Glomerular visceral epithelial cell (primary cell): Measurements from ENCODE around the gene PFAS.
"Not testable (repeated sequence)": the region's sequence is repeated elsewhere in the genome, so short reads cannot be mapped to it uniquely, and the experiment has no call there.

ENCODE experiments used
- DNase-seq: peaks from one replicate; pipeline ENCODE4 v3.0.0-alpha.2; 2016; ENCODE audit errors: extremely low spot score

Gene PFAS, protein sequence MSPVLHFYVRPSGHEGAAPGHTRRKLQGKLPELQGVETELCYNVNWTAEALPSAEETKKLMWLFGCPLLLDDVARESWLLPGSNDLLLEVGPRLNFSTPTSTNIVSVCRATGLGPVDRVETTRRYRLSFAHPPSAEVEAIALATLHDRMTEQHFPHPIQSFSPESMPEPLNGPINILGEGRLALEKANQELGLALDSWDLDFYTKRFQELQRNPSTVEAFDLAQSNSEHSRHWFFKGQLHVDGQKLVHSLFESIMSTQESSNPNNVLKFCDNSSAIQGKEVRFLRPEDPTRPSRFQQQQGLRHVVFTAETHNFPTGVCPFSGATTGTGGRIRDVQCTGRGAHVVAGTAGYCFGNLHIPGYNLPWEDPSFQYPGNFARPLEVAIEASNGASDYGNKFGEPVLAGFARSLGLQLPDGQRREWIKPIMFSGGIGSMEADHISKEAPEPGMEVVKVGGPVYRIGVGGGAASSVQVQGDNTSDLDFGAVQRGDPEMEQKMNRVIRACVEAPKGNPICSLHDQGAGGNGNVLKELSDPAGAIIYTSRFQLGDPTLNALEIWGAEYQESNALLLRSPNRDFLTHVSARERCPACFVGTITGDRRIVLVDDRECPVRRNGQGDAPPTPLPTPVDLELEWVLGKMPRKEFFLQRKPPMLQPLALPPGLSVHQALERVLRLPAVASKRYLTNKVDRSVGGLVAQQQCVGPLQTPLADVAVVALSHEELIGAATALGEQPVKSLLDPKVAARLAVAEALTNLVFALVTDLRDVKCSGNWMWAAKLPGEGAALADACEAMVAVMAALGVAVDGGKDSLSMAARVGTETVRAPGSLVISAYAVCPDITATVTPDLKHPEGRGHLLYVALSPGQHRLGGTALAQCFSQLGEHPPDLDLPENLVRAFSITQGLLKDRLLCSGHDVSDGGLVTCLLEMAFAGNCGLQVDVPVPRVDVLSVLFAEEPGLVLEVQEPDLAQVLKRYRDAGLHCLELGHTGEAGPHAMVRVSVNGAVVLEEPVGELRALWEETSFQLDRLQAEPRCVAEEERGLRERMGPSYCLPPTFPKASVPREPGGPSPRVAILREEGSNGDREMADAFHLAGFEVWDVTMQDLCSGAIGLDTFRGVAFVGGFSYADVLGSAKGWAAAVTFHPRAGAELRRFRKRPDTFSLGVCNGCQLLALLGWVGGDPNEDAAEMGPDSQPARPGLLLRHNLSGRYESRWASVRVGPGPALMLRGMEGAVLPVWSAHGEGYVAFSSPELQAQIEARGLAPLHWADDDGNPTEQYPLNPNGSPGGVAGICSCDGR (N-terminal part only)

GRCh38 chr17:8248751-8249607 lies at the start of gene PFAS:
PFAS (plus strand) TSS chr17:8249289; CDS start chr17:8253938, 4,649 bp downstream.
- peak; percentile 93 for DNase-seq

- no peak for DNase-seq
These were observed 44.1 kb upstream of the PFAS start for GRCh38 chr17:8204761-8205555.

GRCh38 chr17:8206536-8206935 lies 42.6 kb upstream of the PFAS start:
- no peak for DNase-seq

DNA sequence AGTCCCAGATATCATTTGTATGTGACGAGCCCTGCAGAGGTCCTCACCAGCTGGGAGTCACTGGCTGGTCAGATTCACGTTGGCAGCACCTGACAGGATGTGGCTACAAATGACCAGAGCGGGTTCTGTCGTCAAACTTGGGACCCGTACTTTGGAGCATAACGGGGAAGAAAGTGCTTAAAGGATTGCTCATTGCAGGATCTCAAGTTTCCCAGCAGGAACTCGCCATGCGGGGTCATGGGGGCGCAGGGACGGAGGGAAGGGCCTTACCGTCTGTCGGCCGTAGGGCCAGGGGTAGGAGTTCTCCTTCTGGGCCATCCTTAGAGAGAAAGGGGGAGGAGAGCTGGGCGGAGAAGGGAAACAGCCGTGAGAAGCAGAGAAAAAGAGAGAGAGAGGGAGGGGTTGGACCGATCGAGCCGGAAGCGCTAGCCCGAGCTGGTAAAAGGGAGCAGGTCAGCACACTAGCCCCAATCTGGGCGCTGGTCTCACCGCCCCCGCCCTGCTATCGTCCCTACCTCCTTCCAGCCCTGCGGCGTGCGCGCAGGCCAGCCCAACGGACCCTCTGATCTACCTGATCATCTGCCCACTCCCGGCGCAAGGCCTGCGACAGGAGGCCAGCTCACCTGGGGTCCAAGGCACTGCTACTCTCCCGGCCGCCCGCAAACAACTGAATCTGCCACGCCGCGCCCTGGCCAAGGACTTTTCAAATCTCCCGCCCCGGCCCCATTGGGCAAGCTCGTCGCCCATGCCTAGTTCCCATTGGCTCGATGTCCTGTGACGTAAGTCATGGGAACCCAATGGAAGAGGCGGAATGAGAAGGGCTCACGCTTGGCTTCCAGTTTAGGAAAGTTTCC lies 39.0 kb upstream of the PFAS start, which contains the start of gene AURKB:
Gene AURKB, minus strand, starts transcription at position 669 of the 854 bp plus-strand sequence. Its CDS starts 351 bp downstream, at position 318.
- DNase-seq, result peak; percentile 97

DNA sequence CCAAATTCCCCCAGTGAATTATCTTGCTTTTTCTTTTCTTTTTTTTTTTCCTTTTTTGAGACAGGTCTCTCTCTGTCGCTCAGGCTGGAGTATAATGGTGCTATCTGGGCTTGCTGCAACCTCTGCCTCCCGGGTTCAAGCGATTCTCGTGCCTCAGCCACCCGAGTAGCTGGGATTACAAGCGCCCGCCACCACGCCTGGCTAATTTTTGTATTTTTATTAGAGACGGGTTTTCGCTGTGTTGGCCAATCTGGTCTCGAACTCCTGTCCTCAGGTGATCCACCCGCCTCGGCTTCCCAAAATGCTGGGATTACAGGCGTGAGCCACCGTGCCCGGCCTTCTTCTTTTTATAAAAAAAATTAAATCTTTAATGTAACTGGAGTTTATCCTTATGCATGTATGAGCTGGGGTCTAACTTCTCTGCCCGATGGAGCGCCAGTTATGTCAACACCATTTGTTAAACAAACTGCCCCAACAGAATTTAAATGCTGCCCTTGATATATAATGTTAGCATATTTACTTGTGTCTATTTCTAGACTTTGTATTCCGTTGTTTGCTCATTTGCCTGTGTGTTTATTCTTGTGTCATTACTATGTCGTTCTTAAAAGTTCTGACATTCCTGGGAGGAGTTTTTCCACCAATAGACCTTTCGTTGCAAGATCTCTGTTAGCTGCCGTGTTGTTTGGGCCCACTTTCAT lies 38.2 kb upstream of the PFAS start:
- no peak for DNase-seq

GRCh38 chr17:8212312-8213180 lies 36.5 kb upstream of the PFAS start:
- DNase-seq, result no peak

DNA sequence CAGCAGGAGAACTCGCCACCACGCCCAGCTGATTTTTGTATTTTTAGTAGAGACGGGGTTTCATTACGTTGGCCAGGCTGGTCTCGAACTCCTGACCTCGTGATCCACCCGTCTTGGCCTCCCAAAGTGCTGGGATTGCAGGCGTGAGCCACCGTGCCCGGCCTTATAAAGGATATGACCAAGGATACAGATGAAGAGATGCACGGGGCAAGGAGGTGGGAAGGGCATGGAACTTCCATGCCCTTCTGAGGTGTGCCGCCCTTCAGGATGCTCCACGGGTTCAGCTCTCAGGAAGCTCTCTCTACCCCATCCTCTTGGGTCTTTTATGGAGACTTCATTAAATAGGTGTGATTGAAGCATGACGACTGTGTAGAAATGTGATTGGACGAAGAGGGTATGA lies 35.1 kb upstream of the PFAS start:
- not testable (repeated sequence) for DNase-seq

- peak; percentile 93 for DNase-seq
These were observed 28.1 kb upstream of the PFAS start for GRCh38 chr17:8220783-8221662.

DNA sequence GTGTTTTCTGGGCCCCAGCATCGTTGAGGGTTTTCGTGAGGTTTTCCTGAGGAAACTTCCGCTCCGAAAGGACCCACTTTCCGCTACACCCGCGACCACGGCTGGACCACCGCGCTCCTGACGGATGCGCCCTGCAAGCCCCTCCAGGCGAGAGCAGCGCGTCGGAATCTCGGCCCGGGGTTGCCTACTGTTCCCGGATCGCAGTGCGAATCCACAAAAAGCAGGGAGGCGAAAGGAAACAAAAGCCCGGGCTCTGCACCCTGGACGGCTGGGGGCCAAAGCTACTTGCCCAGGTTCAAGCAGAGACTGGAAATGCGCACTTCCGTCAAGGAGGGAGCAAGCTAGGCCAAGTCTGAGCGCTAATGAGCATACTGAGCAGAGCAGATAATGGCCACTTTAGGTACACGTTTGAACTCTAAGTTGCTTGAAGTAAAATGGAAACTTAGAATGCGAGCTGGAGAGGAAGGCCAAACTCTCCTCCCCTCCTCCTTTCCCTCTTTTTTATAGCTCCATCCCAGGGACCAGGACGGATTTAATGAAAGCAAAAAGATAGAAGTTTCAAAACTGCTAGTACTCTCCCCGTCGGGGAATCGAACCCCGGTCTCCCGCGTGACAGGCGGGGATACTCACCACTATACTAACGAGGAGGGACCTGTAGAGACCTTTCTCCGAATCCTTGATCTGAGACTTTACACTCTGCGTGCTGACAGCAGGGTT lies 27.3 kb upstream of the PFAS start:
- DNase-seq, result peak; percentile 93

- no peak for DNase-seq
These were observed 26.8 kb upstream of the PFAS start for GRCh38 chr17:8222380-8222629.

- peak; percentile 94 for DNase-seq
These were observed 26.3 kb upstream of the PFAS start for GRCh38 chr17:8222630-8223355.

DNA sequence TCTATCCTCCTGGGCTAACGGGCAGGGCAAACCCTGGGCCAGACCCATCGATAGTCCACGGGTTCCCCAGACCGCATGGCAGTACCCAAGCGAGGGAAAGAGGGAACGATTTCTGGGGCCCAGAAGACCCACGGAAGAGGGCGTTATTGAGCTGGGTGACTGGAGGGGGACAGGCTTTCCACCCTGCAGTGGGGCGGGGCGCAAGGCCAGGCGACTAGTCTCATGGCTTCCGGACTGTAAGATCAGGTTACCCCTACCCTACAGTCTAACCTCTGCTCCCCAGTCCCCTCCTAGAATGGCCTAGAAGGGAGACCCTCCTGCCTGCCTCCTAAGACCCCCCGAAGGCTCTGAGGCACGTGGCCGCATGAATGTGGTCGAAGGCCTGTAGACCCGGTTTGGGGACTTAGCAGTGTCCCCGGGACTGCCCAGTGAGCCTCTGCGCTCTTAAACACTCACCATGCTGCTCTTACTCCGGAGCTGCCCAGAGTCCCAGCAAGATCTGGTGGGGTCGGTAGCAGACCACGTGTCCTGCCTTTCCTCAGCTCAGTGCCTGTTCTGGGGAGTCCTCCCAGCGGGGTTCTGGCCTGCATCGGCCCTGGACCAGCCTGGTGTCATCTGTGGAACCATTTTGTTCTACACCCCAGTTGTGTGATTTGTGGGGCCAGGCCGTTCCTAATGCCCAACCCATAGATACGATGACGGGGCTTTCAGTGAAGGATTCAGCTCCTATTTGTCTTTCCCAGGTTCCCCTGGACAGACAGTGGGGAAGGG lies 25.5 kb upstream of the PFAS start:
- DNase-seq, result peak; percentile 52

DNA sequence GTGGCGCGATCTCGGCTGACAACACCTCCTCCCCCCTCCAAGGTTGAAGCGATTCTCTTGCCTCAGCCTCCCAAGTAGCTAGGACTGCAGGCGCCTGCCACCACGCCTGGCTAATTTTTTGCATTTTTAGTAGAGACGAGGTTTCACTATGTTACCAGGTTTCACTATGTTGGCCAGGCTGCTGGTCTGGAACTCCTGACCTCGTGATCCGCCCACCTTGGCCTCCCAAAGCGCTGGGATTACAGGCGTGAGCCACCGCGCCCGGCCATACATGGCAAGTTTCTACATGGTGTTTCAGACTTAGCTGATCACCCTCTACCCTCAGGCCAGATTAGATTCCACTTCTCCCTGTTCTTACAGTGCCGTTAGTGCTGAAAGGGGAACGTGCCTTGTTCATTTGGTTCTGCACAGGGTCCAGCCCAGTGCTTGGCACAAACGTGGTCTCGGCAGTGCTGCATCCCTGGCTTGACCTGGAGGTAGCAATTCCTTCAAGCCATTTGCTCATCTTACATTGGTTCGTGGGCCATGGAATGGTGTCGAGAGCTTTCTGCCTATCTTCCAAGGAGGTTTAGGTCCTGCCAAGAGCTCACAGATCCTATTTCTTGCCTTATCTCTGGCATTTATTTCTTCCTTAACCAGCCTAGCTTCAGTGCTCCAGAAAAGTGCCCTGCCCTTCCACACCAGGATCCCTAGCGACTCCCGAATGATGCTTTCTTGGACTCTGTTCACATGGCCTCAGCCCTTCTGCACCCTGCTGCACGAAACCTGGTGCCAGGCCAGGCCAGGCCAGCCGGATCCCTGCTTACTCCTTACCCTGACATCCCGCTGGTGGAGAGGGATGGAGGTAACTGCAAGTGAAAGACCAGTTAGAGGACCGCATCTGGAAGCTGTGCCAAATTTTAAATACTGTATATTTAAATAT lies 23.9 kb upstream of the PFAS start:
- no peak for DNase-seq
